Measurements from ENCODE around the gene PRIM2.
"Not testable (repeated sequence)": the region's sequence is repeated elsewhere in the genome, so short reads cannot be mapped to it uniquely, and the experiment has no call there.

DNA sequence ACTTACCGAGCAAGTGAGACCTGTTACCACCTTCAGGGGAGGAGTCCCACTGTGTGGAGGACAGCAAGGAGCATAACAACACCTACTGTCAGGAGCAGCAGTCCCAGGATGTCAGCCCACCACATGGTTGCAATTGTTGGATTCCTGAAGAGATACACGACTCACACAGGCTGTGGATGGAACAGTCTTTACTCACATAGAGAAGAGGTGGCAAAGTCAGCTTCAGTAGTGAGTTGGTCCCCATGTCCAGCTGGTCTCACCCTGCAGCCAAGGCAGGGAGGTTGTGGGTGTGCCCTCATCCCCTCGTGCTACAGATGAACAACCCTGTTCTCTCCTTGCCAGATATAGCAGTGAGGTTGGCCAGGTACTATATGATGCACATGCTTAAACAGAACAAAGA lies 171.1 kb downstream of the PRIM2 start:
- TF ChIP-seq, protein P1, sequence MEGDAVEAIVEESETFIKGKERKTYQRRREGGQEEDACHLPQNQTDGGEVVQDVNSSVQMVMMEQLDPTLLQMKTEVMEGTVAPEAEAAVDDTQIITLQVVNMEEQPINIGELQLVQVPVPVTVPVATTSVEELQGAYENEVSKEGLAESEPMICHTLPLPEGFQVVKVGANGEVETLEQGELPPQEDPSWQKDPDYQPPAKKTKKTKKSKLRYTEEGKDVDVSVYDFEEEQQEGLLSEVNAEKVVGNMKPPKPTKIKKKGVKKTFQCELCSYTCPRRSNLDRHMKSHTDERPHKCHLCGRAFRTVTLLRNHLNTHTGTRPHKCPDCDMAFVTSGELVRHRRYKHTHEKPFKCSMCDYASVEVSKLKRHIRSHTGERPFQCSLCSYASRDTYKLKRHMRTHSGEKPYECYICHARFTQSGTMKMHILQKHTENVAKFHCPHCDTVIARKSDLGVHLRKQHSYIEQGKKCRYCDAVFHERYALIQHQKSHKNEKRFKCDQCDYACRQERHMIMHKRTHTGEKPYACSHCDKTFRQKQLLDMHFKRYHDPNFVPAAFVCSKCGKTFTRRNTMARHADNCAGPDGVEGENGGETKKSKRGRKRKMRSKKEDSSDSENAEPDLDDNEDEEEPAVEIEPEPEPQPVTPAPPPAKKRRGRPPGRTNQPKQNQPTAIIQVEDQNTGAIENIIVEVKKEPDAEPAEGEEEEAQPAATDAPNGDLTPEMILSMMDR (IDR thresholded peaks at IDR 0.05) = not testable (repeated sequence)
- not testable (repeated sequence) for TF ChIP-seq POLR2AphosphoS5 (IDR thresholded peaks at IDR 0.05; ENCODE audit: low read depth, low read length)

Data from Panc1 (cell line).